ENCODE results near the gene TMEM39B.

TMEM39B gene

GRCh38 chr1:32055416-32055815 is 17.3 kb upstream of the TMEM39B start:
- no peaks in the 10 kb centered on the region for H4K20me1 ChIP-seq (ENCODE audit: insufficient read depth, low read length)
- no peaks in the 10 kb centered on the region for H3K9me3 ChIP-seq (ENCODE audit: low read length)
- no peak for TF ChIP-seq CTCF (IDR thresholded peaks at IDR 0.05; ENCODE audit: low read length)
- no peak for TF ChIP-seq EZH2 (IDR thresholded peaks at IDR 0.05; ENCODE audit: borderline replicate concordance, low read length)
- H3K4me2 ChIP-seq (ENCODE audit: low read length): no peak overlapping the region
- peaks cover 89% of the 10 kb centered on the region for H3K36me3 ChIP-seq (ENCODE audit: insufficient read depth, low read length)
- H3K4me1 ChIP-seq (ENCODE audit: insufficient read depth, low read length, severe bottlenecking): no peaks in the 10 kb centered on the region
- no peak overlapping the region for H3K27ac ChIP-seq (ENCODE audit: low read depth, low read length, poor library complexity, severe bottlenecking)
- no peaks in the 10 kb centered on the region for H3K27me3 ChIP-seq (ENCODE audit: insufficient read depth, low read length)
- H3K4me3 ChIP-seq (ENCODE audit: low read depth, low read length, poor library complexity, severe bottlenecking): no peak overlapping the region
- no peak overlapping the region for H3K9ac ChIP-seq (ENCODE audit: low read length)
- no peak overlapping the region for H2AFZ ChIP-seq (ENCODE audit: low read length)
- no peaks in the 10 kb centered on the region for H3K79me2 ChIP-seq (ENCODE audit: insufficient read depth, low read length)
- no peaks in the 10 kb centered on the region for H3F3A ChIP-seq (ENCODE audit: insufficient read depth, low read length)
- H3K9me2 ChIP-seq (ENCODE audit: low read depth, low read length): no peaks in the 10 kb centered on the region

GRCh38 chr1:32056598-32056997 is 16.1 kb upstream of the TMEM39B start:
- Histone ChIP-seq H4K20me1 (ENCODE audit: insufficient read depth, low read length) (no peaks in the 10 kb centered on the region), H3K9me3 (ENCODE audit: low read length) (no peaks in the 10 kb centered on the region), H3K27ac (ENCODE audit: low read depth, low read length, poor library complexity, severe bottlenecking) (no peak overlapping the region), H3K36me3 (ENCODE audit: insufficient read depth, low read length) (peaks cover 89% of the 10 kb centered on the region), H3K4me3 (ENCODE audit: low read depth, low read length, poor library complexity, severe bottlenecking) (no peak overlapping the region), H3K79me2 (ENCODE audit: insufficient read depth, low read length) (no peaks in the 10 kb centered on the region), H2AFZ (ENCODE audit: low read length) (no peak overlapping the region), H3F3A (ENCODE audit: insufficient read depth, low read length) (no peaks in the 10 kb centered on the region), H3K4me2 (ENCODE audit: low read length) (no peak overlapping the region), H3K9me2 (ENCODE audit: low read depth, low read length) (no peaks in the 10 kb centered on the region), H3K4me1 (ENCODE audit: insufficient read depth, low read length, severe bottlenecking) (no peaks in the 10 kb centered on the region), H3K27me3 (ENCODE audit: insufficient read depth, low read length) (no peaks in the 10 kb centered on the region), H3K9ac (ENCODE audit: low read length) (no peak overlapping the region)
- TF ChIP-seq EZH2 (IDR thresholded peaks at IDR 0.05; ENCODE audit: borderline replicate concordance, low read length) (no peak), CTCF (IDR thresholded peaks at IDR 0.05; ENCODE audit: low read length) (no peak)

- Histone ChIP-seq H3K4me3 (ENCODE audit: low read depth, low read length, poor library complexity, severe bottlenecking) (no peak overlapping the region), H3K27ac (ENCODE audit: low read depth, low read length, poor library complexity, severe bottlenecking) (no peak overlapping the region), H3K27me3 (ENCODE audit: insufficient read depth, low read length) (no peaks in the 10 kb centered on the region), H2AFZ (ENCODE audit: low read length) (no peak overlapping the region), H3K9me2 (ENCODE audit: low read depth, low read length) (no peaks in the 10 kb centered on the region), H3K36me3 (ENCODE audit: insufficient read depth, low read length) (peaks cover 51% of the 10 kb centered on the region), H3K9me3 (ENCODE audit: low read length) (no peaks in the 10 kb centered on the region), H3K9ac (ENCODE audit: low read length) (no peak overlapping the region), H3F3A (ENCODE audit: insufficient read depth, low read length) (no peaks in the 10 kb centered on the region), H4K20me1 (ENCODE audit: insufficient read depth, low read length) (no peaks in the 10 kb centered on the region), H3K79me2 (ENCODE audit: insufficient read depth, low read length) (no peaks in the 10 kb centered on the region), H3K4me1 (ENCODE audit: insufficient read depth, low read length, severe bottlenecking) (peaks cover 12% of the 10 kb centered on the region), H3K4me2 (ENCODE audit: low read length) (no peak overlapping the region)
- TF ChIP-seq CTCF (IDR thresholded peaks at IDR 0.05; ENCODE audit: low read length) (no peak), EZH2 (IDR thresholded peaks at IDR 0.05; ENCODE audit: borderline replicate concordance, low read length) (no peak)
Observed at GRCh38 chr1:32060914-32061313, 11.8 kb upstream of the TMEM39B start.
